Measurements from ENCODE around the gene C2orf92.
A peak's percentile ranks its signal among the peaks of the same experiment; 100 is the strongest.
"Not testable (repeated sequence)": the region's sequence is repeated elsewhere in the genome, so short reads cannot be mapped to it uniquely, and the experiment has no call there.

Gene C2orf92

GRCh38 chr2:97660044-97660774 lies 9.3 kb upstream of the C2orf92 start:
- DNase-seq, result no peak

- no peak for DNase-seq
Measured at GRCh38 chr2:97660775-97661389, 8.6 kb upstream of the C2orf92 start.

DNA sequence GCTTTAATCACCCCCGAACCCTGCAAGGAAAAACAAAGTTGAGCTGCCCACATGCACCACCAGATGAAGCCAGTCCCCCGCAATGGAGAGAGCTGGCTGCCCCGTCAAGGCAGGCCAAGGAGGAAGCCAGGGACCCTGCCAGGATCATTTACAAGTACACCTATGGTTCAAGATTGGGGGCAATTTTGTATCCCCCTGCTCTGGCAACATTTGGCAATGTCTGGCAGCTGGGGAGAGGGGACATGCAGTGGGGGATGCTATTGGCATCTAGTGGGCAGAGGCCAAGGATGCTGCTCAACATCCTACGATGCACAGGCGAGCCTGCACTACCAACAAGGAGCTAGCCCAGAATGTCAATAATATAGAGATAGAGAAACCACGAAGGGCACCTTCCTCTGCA lies 7.6 kb upstream of the C2orf92 start:
- no peak for DNase-seq

GRCh38 chr2:97662386-97662894 lies 7.1 kb upstream of the C2orf92 start:
- no peak for DNase-seq

- peak; percentile 93 for DNase-seq
Measured at GRCh38 chr2:97662895-97663625, 6.5 kb upstream of the C2orf92 start.

DNA sequence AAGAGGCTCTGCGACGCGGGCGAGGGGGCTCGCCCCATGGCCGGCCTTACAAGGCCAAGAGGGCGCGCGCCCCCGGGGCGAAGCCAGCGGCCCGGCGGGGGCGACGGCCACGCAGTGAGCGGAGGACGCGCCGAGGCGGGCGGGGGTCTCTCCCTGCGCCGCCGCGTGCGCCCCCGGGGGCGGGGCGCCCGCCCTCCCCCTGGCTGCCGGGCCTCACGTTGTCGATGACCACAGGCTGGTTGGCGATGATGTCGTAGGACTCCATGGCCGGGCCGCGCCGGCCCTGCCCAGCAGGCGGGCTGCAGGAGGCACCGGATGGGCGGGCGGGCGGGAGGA lies 5.9 kb upstream of the C2orf92 start:
- no peak for DNase-seq

DNA sequence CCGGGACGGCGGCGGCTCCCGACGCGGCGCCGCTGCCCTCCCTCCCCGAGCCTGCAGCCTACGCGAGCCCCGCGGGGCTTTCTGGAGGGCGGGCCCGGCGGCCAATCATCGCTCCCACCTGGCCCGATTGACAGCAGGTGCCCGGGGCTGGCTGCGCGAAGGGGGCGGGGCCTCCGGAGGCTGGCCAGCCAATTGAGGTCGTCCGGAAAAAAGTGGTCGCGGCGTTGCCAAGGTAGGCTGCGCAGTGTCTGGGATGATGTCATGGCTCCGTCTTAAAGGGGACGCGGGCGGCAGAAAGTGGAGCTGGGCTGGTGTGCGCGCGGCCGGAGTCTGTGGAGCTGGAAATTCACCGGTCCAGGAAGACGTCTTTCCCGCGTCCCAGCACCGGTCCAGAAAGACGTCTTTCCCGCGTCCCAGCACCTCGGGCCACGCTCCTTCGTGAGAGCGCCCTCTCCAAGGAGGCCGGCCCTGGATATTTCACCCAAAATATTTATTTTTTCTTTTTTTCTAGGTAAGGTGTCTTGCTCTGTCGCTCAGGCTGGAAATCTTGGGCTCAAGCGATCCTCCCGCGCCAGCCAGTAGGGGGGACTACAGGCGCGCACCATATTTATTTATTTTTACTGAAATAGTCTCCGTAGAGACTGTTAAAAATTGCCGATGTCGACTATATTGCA lies 5.4 kb upstream of the C2orf92 start, which contains the start of gene ACTR1B:
Gene ACTR1B (minus strand): TSS at position 83 of the 674 bp plus-strand sequence. CDS start 154 bp downstream, outside the sequence.
- peak; percentile 98 for DNase-seq

GRCh38 chr2:97664636-97664970 lies 4.9 kb upstream of the C2orf92 start:
- no peak for DNase-seq

- DNase-seq, result no peak
Measured at GRCh38 chr2:97670471-97670870, 958 bp downstream of the C2orf92 start.

DNA sequence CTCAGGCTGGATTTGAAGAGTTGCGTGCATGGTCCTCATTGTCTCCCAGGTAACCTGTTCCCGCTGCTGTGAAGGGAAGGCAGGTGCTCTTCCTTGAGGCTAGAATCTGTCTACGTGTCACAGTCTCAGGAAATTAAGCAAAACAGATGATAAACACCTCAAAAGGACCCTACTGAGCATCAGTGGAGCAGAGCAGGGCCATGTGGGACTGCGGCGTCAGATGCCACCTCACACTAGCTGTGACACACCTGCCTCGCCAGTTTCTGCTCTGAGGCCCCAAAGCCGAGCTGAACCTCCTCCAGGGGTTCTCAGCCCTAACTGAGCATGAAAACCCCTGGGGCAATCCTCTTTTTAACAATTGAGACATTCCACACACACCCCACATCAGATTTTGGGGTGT lies 2.0 kb downstream of the C2orf92 start:
- DNase-seq, result no peak

DNA sequence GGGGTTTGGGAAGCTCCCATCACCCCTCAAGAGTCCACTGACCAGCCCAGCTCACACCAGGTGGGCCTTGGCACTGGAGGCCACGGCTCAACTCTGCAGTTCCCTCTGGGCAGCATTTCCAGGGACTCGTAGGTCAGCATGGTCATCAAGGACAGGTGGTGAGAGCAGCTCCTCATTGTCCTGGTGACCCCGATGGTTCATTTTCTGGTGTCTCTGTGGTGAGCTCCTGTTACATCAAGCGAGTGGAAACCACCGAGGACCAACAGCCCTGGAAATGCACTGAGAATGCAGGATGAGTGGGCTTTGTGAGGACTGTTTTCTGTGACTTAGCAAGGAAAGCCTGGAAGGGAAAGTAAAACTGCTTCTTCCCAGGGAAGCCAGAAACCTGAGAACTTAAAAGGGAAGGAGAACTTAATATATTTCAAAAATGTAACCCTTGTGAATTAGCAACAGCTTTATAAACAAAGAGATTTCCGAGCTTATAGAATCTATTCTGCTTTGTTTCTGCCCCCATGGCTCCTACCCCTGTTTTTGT lies 3.2 kb downstream of the C2orf92 start:
- not testable (repeated sequence) for DNase-seq

- DNase-seq, result peak; percentile 19
Measured at GRCh38 chr2:97673182-97673914, 3.8 kb downstream of the C2orf92 start.

DNA sequence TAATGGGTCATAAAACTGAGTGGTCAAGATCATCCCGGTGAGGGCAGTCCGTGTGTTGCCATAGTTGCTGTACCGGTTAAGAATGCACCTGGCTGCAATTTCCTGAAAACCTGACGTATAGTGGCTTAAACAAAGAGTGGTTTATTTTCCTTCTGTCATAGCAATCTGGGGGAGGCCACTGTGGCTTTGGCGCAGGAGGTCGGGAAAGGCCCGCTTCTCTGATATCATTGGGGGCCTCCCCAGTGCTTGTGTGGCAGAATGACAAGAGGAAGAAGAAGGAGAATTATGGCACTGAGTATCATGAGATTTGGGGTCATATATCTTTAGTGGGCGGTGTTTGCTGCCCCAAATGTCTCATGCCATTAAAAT lies 4.4 kb downstream of the C2orf92 start:
- no peak for DNase-seq

DNA sequence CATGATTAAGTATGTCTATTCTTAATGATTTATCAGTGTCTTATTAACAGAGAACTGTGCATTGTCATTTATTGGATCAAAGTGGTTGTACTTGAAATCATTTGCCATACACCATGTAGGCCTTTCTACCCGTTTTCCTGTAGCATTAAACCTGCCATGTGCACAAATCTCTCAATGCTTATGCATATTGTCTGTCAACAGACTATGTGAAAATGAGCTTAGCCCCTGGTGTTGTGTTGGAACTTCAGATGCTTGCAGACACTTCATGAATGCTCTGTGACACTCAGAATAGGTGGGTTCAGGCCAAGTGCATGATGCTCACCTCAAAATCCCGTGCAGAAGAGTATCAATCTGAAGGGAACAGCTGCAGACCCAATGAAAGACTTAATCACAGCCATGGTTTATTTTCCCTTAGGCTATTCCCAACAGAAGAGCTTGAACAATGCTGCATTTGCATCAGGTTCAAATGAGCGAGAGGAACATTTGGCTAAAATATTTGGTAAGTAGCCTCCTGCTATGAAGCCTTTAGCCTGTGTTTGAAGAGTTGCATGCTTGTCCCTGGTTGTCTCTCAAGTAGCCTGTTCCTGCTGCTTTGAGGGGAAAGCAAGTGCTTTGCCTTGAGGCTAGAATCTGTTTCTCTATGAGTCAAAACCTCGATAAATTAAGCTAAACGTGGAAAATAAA lies 6.1 kb downstream of the C2orf92 start:
- DNase-seq, result no peak

GRCh38 chr2:97676620-97677019 lies 7.1 kb downstream of the C2orf92 start:
- DNase-seq, result no peak

- no peak for DNase-seq
Measured at GRCh38 chr2:97677480-97677879, 8.0 kb downstream of the C2orf92 start.

GRCh38 chr2:97678298-97678697 lies 8.8 kb downstream of the C2orf92 start:
- no peak for DNase-seq

GRCh38 chr2:97687235-97687634 lies 17.7 kb downstream of the C2orf92 start:
- DNase-seq, result not testable (repeated sequence)

- DNase-seq, result no peak
Measured at GRCh38 chr2:97688062-97688827, 18.7 kb downstream of the C2orf92 start.

- no peak for DNase-seq
Measured at GRCh38 chr2:97691166-97691565, 21.7 kb downstream of the C2orf92 start.

DNA sequence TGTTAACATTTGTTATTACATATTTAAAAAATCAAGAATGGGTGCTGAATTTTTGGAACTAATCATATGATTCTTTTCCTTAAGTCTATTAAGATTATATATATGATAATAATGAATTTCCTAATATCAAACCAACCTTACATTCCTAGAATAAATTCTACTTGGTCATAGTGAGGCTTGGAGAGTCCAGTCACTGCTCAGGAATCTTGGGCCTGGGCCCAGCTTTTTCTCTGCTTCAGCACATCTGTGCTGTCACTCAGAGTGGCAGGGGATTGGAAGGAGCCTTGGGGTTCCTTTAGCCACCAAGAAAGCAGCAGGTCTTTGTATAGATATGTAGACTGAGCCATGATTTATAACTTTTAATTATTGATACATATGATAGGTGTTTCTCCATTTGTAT lies 24.0 kb downstream of the C2orf92 start:
- DNase-seq, result peak; percentile 35

All from fibroblast of skin of right biceps (primary cell).